Dermis blood vessel endothelial cell (primary cell): ENCODE measurements around the gene PLA2G3. TPM values are rescaled to one million over a fixed set of nuclear protein-coding genes. Genes with fewer than 3 reads are reported as not detected.

Experiments
- DNase-seq: peaks from one replicate; pipeline ENCODE4 v3.0.0; 2010
- total RNA-seq: library from RNA; depleted of rRNA; stranded (reverse); fragments of >200 nt; gene quantifications from 2 replicates; pipeline ENCODE4 v1.2.3, GENCODE V29; 2014

PLA2G3 gene
- total RNA-seq, 1 donor from 2014 or later = not detected

DNA sequence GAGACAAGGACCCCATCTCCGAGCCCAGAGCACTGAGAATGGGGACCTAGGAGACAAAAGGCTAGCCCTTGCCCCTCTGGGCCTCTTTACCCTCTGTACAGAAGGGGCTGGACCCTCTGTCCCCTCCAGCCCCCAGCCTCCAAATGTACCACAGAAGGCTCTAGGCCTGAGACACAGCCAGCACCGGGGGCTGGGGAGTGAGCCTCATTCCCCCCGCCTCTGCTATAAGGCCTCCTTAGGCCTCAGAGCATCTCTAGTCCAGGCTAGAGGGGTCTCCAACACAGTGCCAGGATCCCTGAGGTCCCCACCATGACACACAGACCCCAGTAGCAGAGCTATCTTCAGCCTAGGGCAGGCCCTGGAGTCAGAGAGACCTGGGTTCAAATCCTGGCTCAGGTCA is 54.4 kb downstream of the PLA2G3 start:
- DNase-seq = no peak

DNA sequence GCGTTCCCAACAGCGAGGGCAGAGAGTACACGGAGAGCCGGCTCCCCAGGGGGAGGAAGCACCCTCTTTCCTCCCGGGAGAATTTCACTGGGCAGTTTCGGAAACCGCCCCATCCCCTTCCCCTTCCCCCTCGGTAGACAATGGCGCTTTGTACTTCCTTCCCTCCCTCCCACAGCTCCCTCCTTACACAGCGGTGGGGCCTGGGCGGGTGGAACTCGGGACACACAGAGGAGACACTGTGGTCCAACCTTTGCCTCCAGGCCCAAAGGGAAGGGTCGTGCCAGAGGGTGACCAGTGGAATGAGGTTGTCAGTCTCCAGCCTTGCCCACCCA is 54.8 kb downstream of the PLA2G3 start:
- no peak for DNase-seq

DNA sequence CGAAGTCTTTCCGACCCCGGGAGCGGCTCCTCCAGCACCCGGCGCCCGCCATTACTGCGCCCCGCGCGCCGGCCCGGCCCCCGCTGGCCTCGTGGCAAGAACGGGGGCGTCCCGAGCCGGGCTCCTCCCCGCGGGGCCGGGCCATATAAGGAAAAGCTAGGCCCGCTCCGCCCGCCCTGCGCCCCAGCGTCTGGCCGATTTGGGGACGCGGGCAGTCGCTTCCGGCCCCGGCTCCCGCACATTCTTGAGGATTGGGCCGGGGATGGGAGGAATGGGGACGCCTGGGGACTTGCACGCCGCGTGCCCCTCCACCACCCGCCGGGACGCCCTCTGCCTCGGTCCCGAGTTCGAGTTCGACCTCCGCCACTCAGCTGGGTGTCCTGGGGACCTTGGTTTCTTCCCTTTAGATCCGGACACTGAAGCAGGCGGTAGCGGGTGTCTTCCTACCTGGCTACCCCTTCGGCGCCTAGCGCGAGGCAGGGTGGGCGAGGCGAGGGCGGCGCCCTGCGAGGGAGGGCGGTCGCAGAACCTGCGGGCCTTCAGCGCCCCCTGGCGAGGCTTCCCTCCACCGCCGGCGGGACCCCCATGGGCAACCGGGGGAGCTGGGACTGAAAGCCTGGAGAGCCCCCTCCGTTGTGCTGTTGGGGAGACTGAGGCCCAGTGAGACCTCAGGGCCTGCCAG is 55.4 kb downstream of the PLA2G3 start:
- DNase-seq = peak; percentile 85

Other genes with a start within 250 kb of the PLA2G3 start
- 16.5 and 28.1 TPM in 2 replicates for gene MORC2, start 171.7 kb downstream of the PLA2G3 start, total RNA-seq
- gene TUG1, start 171.2 kb downstream of the PLA2G3 start, total RNA-seq = 45.8 and 66.9 TPM in 2 replicates
- gene SMTN, start 59.2 kb downstream of the PLA2G3 start, total RNA-seq = 269 and 319 TPM in 2 replicates
- gene SELENOM, start 32.9 kb downstream of the PLA2G3 start, total RNA-seq = 18.7 and 33.7 TPM in 2 replicates
- gene INPP5J, start 17.5 kb downstream of the PLA2G3 start, total RNA-seq = 0.33 TPM in 1 of 2 replicates, not detected in the other
- gene RNF185, start 19.7 kb upstream of the PLA2G3 start, total RNA-seq = 30.3 and 34.3 TPM in 2 replicates
- 94.0 and 103 TPM in 2 replicates for gene LIMK2, start 71.8 kb upstream of the PLA2G3 start, total RNA-seq
- 15.4 and 17.2 TPM in 2 replicates for gene PIK3IP1, start 152.0 kb upstream of the PLA2G3 start, total RNA-seq
- gene PATZ1, start 205.8 kb upstream of the PLA2G3 start, total RNA-seq = 17.0 and 20.3 TPM in 2 replicates